ENCODE measurements around the gene CDH13. TPM values are rescaled to one million over a fixed set of nuclear protein-coding genes. Genes with fewer than 3 reads are reported as not detected.

Gene CDH13
- total and polyA plus RNA-seq, 2 donors (not counting 3 experiments of a cell fraction or from before 2014, with no cell fraction given): 96.6 to 124 TPM

- no peak for FAIRE-seq
- Histone ChIP-seq H3K4me2 (ENCODE audit: insufficient read depth, low read length) (no peak overlapping the region), H4K20me1 (replicated peaks; ENCODE audit: control insufficient read depth, extremely low read depth, insufficient read depth, low read length) (no peaks in the 10 kb centered on the region), H3K9me1 (replicated peaks; ENCODE audit: control insufficient read depth, extremely low read depth, insufficient read depth, low read length) (no peaks in the 10 kb centered on the region), H3K79me2 (ENCODE audit: control insufficient read depth, insufficient read depth, low read length) (no peaks in the 10 kb centered on the region), H3K27me3 (ENCODE audit: control insufficient read depth in 2 of 2, insufficient read depth in 2 of 2, low read length in 2 of 2) (no peaks in the 10 kb centered on the region), H3K4me1 (ENCODE audit: control insufficient read depth, extremely low read depth, insufficient read depth, low read length) (no peaks in the 10 kb centered on the region), H2AFZ (ENCODE audit: low read depth, low read length) (no peak overlapping the region), H3K4me3 (replicated peaks in 1 of 3; ENCODE audit: insufficient read depth in 1 of 3, low read depth in 1 of 3, low read length in 3 of 3) (no peak overlapping the region), H3K27ac (ENCODE audit: insufficient read depth, low read depth, low read length) (no peak overlapping the region), H3K36me3 (ENCODE audit: control insufficient read depth in 2 of 2, extremely low read depth in 1 of 2, insufficient read depth in 2 of 2, low read length in 2 of 2) (no peaks in the 10 kb centered on the region), H3K9me3 (replicated peaks; ENCODE audit: control insufficient read depth, insufficient read depth, low read length) (no peaks in the 10 kb centered on the region), H3K9ac (replicated peaks; ENCODE audit: extremely low read depth, insufficient read depth, low read length) (no peak overlapping the region)
- intact Hi-C loops (cut with micrococcal nuclease) (no loop called here), dilution Hi-C loops (cut with MboI; ENCODE audit: extremely low pct_ligation_motif_present, low sequenced_read_pairs) (no loop called here)
- no peak for DNase-seq (ENCODE audit: low read depth, low spot score)
- TF ChIP-seq MAX (IDR thresholded peaks at IDR 0.05; ENCODE audit: insufficient read depth, insufficient read length) (no peak), POLR2AphosphoS5 (IDR thresholded peaks at IDR 0.05; ENCODE audit: insufficient read depth, low read depth, low read length) (no peak), JUN (IDR thresholded peaks at IDR 0.05; ENCODE audit: borderline replicate concordance, insufficient read depth, insufficient read length, low read depth) (no peak), GATA2 (IDR thresholded peaks at IDR 0.05; ENCODE audit: insufficient read depth, insufficient read length, low read depth, low read length) (no peak), CTCF (IDR thresholded peaks at IDR 0.05; ENCODE audit: extremely low read depth in 1 of 2, insufficient read depth in 1 of 2, low read depth in 1 of 2, low read length in 2 of 2) (no peak), POLR2A (IDR thresholded peaks at IDR 0.05; ENCODE audit: low read depth, low read length) (no peak), EZH2 (IDR thresholded peaks at IDR 0.05; ENCODE audit: borderline replicate concordance, low read depth, low read length, severe bottlenecking) (no peak), FOS (IDR thresholded peaks at IDR 0.05; ENCODE audit: borderline replicate concordance, insufficient read depth, low read length) (no peak), MYC (IDR thresholded peaks at IDR 0.05; ENCODE audit: low read depth, low read length) (no peak)
- CTCF ChIA-PET: no interaction called here
- POLR2A ChIA-PET: no interaction called here
- no TSS peak for BruUV-seq (replicated peaks)
These were observed 846.2 kb downstream of the CDH13 start for GRCh38 chr16:83472776-83473501.

All from endothelial cell of umbilical vein (primary cell).